Omental fat pad (tissue), 4 donors: ENCODE results near the gene PLCH1. TPM values are rescaled to one million over a fixed set of nuclear protein-coding genes. Genes with fewer than 3 reads are reported as not detected.

Experiments
- ATAC-seq: fragments of 150-250 bp; one replicate; pipeline ENCODE4 v1.9.1; 2016; ENCODE audit warnings: mild to moderate bottlenecking, moderate library complexity; ENCODE audit not compliant: low FRiP score
- DNase-seq: peaks from one replicate; pipeline ENCODE4 v3.0.0-alpha.2; 2019; ENCODE audit warnings: low spot score
- total RNA-seq, 4 donors: library from RNA; depleted of rRNA; stranded (reverse); fragments of >200 nt; gene quantifications; one replicate each; pipeline ENCODE4 v1.1.0, GENCODE V29; 2016
- TF ChIP-seq, protein P1 (sequence below), 3 donors: fragments of 450-650 bp; IDR thresholded peaks; one replicate each; pipeline ENCODE4 v1.5.1; 2016 to 2017; ENCODE audit warnings: antibody characterized with exemption in 3 of 3, mild to moderate bottlenecking in 3 of 3, moderate library complexity in 2 of 3

Gene PLCH1
- total RNA-seq, 4 donors from 2014 or later, result 0.12 to 3.2 (median 0.23) TPM

DNA sequence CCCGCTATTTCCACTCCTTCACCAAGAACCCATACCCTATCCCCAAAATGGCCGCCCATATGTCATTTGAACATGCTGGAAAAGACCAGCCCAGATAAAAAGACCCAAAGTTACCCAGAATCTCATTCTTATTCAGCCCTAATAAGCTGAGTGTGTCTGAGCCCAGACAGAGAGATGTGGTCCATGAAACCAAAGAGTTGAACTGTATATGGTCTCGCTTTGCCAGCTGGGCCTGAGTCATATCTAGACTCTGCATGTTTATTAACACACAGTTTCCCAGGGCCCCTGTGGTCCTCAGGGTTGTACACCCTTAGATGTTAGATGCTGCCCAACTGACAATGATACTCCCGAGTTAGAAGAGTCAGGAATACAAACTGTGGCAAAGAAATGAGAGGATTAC, 249.5 kb downstream of the PLCH1 start:
- TF ChIP-seq, protein P1, sequence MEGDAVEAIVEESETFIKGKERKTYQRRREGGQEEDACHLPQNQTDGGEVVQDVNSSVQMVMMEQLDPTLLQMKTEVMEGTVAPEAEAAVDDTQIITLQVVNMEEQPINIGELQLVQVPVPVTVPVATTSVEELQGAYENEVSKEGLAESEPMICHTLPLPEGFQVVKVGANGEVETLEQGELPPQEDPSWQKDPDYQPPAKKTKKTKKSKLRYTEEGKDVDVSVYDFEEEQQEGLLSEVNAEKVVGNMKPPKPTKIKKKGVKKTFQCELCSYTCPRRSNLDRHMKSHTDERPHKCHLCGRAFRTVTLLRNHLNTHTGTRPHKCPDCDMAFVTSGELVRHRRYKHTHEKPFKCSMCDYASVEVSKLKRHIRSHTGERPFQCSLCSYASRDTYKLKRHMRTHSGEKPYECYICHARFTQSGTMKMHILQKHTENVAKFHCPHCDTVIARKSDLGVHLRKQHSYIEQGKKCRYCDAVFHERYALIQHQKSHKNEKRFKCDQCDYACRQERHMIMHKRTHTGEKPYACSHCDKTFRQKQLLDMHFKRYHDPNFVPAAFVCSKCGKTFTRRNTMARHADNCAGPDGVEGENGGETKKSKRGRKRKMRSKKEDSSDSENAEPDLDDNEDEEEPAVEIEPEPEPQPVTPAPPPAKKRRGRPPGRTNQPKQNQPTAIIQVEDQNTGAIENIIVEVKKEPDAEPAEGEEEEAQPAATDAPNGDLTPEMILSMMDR (IDR thresholded peaks at IDR 0.05), result no peak
- DNase-seq (no peak), ATAC-seq (no peak)

DNA sequence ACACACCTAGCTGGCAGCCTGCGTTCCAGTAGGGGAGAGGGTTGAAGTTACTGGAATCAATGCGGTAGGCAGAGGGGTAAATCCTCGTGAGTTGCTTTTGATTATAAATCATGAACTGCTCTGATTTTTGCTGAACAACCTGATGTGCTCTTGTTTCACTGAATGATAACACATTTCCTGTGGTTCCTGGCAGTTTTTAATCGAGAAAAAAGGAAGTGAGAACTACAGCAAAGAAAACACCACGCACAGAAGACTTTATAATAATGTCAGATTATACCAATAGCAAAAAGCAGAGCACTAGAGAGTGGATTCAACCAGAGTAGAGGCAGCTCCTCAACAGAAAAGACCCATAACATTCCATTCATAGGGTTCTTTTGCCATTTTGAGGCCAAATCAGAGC, 250.5 kb downstream of the PLCH1 start:
- TF ChIP-seq, protein P1 (IDR thresholded peaks at IDR 0.05), result no peak
- no peak for DNase-seq

DNA sequence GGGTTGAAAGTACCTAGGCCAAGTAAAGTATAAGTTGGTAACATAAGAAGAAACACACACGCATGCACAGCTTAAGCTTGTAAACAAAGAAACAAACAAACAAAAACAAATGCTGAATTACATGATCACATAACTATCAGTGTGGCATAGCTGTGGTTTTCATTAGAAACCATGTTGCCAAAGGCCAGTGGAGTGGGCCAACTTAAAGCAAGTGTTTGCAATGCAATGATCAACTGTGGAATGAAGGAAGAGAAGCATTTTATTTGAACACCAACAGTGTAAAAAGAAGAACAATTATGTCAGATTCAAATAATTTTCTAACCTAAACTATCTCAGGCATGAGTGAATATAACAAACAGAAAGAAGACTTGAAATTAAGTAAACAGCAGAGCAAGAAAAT, 252.0 kb downstream of the PLCH1 start:
- TF ChIP-seq, protein P1 (IDR thresholded peaks at IDR 0.05), result no peak
- ATAC-seq, result no peak
- DNase-seq, result no peak

More for the DNA sequence above, 250.5 kb downstream of the PLCH1 start:
- ATAC-seq, result no peak

DNA sequence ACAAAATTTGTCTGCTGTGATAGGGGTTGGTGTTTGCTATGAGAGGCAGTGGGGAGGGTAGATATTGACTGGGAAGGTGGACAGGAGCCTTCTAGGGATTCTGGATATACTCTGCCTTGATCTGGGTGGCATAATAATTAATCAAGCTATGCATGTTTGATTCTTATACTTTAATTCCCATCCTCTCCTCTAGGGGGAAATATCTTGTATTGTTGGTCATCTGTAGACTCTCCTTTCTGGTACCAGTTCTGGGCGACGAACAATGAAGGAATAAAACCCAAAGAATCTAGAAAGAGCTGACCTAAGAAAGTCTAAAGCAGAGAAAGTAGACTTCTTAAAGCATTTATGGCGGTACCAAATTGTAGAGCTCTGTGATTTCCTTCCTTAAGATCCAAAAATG, 253.2 kb downstream of the PLCH1 start:
- DNase-seq, result no peak
- ATAC-seq, result no peak
- TF ChIP-seq, protein P1 (IDR thresholded peaks at IDR 0.05), result no peak

DNA sequence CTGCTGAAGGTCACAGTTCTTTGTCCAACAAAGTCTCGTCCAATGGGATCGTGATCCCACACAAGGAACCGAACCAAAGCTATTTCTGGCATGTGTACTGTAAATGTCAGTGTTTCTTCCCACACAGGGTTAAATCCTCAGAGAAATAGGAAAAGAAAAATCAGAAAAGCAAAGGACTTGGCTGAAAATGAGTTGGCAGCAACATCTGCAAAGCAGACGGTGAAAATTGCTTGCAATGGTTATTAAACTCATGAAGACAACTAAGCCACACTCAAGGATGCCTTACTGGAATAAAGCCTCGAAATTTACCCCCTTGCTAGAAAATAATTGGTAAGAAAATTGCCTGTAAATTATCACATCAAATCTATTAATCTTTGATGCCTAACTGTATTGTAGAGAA, 256.2 kb downstream of the PLCH1 start:
- no peak for ATAC-seq
- no peak for DNase-seq
- TF ChIP-seq, protein P1 (IDR thresholded peaks at IDR 0.05), result no peak

DNA sequence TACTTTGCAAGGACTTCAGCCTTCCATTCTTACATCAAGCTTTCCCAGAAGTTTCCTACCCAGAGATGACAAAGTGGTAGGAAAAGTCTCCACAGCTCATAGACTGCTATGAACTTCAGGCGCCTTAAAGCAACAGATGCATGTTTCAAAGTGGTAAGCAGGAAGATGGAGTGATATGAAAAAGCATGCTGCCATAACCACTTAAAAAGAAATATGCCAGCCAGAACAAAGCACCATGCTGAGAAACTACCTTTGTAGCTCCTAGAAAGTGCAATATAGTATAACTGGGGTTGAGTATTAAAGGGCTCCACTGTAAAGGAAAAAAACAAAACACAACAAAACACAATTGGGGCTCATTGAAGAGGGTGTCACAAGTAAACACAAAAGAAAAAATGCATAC, 259.0 kb downstream of the PLCH1 start:
- TF ChIP-seq, protein P1 (IDR thresholded peaks at IDR 0.05), result no peak
- ATAC-seq, result no peak
- DNase-seq, result no peak

DNA sequence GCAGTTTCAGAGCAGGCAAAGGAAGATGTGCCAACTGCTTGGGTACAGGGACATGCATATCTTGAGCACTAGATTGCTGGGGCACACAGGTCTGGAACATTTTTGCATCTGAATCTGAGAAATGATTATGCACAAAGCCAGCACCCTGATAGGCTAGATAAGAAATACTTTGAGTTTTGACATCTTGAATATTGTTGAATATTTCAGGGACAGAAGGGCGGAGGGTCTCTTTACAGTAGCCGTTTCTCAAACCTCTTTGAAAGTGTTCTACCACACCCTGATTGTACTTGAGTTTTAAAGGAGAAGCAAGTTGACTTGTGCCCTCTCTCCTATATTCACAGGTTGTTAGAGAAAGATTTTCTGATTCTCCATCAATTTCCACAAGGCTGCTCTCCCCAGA, 263.3 kb downstream of the PLCH1 start:
- ATAC-seq (no peak), DNase-seq (no peak)
- TF ChIP-seq, protein P1 (IDR thresholded peaks at IDR 0.05), result no peak
